GM21619 (cell line): ENCODE data around the gene DMRTB1.

Source experiments
- ATAC-seq: cut with Tn5 transposase; IDR thresholded peaks from one replicate; pipeline ENCODE4 v1.9.1; 2021; ENCODE audit not compliant: unreplicated experiment

Gene DMRTB1

DNA sequence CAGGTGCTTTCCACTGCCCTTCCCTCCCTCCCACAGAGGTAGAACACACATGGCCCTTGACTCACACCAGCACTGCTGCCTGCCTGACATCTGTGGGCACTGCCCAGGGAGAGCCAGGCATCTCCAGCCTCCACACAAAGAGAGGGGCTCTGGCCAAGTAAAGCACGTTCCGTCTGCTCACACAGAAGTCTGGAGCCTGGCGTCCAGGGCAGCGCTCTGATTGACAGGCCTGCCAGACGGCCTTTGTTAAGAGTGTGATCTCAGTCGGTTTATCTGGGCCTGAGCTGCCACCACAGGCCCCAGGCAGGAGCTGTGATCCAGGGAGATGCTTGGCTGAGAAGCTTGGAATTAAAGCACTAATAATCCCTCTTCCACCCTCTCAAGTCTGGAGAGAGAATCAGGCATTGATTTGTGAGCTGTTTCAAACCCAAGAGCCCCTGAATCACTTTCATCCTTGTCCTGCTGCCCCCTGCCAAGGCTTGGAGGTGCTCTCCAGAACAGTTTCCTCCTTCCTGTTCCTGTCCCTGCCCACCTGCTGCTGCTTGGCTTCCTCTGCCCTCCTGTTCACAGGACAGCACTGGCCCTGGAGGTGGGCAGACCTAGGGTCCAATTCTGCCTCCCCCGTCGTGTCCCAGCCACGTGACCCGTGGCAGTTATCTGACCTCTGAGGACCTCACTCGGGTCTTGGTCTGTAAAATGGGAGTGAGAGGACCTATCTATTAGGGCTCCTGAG lies 3.7 kb downstream of the DMRTB1 start:
- ATAC-seq = no peak

DNA sequence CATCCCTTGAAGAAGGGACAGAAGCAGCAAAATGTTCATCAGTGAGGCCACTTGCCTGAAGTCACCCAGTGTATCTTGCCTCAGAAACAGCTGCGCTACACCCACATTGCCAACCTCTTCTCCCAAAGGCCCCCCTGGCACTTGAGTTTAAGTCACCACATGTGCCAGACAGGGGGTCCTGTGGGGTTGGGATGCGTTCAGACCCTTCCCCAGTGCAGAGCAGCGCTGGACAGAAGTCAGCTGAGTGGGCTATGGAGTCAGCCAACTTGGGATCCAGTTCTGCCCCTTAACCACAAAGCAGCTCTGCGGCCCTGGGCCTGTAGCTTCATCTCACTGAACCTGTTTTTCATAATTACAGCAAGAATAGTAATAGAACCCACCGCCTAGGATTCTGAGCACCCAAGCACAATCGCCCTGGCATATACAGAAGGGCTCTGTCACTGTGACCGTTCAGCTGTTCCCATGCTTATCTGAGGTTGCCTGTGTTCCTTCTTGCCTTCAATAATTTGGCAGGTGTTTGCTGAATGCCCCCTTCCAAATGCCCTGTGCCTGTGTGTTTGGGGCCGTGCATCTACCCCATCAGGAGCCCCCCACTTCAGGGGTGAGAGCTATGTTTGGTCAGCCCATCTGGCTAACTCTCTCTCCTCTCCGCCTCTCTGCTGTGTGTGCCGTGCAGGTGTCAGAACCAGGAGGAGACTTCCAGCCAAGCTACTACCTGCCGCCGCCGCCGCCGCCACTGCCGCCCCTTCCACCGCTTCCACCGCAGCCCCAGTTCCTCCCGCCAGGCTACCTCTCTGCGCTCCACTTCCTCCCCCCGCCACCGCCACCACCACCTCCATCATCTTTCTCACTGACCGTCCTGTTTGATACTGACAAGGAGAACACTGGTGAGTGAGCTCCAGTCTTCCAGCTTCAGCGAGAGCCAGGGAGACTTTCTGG lies 5.0 kb downstream of the DMRTB1 start:
- no peak for ATAC-seq

- ATAC-seq = no peak
These were observed 6.1 kb downstream of the DMRTB1 start for GRCh38 chr1:53465023-53465957.

DNA sequence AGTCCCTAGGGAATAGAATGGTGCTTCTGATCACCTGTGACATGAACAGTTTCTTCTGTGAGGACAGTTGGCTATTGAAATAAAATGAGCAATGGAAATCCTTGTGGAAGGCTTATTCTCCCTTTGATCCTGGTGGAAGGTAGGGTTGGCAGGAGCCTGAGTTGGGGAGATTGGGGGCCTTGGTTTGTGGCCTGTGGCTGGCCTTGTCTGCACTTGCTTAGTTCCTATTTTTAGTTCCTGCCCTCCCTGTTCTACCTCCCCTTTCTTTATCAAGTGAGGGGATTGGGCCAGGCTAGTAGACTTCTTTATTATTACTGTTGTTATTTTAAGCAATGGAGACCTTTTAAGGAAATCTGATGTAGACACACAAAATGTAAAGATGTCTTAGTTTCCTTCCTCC lies 8.2 kb downstream of the DMRTB1 start:
- ATAC-seq = no peak

DNA sequence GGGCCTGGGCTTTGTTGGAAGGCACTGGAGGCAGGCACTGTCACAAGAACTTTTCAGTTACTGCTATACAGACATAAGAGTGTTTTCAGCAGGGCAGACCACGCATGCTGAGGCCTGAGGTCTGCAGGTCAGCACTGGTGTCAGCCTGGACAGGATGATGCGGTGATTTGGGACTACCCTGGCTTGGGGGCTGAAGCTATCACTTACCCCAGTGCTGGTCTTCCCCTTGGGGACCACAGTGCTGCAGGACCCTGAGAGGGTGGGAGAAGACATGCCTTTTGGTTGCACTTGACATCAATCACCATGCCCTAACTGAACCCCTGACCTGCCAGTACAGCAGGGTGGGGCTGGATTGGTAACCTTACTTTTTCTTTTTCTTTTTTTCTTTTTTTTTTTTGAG lies 9.2 kb downstream of the DMRTB1 start:
- no peak for ATAC-seq

DNA sequence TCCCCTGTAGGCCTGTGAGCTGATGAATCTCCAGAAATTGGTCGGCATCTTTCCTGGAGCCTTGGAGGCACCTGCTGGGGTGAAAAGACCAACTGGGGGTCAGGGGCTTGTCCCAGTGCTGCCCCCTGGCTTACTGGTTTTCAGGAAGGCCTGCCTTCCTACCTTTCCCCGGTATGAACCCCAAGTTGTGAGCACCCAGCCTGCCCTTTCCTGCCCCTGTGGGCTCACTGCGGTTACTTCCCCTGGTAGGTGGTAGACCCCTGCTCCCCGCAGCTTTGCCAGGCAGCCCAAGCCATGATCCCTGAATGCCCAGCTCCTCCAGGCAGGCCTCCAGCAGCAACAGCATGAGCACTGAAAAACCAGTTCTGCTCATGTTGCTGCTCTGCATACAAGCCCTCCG lies 10.2 kb downstream of the DMRTB1 start:
- no peak for ATAC-seq

GRCh38 chr1:53470155-53470554 lies 11.0 kb downstream of the DMRTB1 start:
- no peak for ATAC-seq

GRCh38 chr1:53470584-53470983 lies 11.4 kb downstream of the DMRTB1 start:
- no peak for ATAC-seq

GRCh38 chr1:53471000-53471399 lies 11.8 kb downstream of the DMRTB1 start:
- no peak for ATAC-seq

- ATAC-seq = no peak
These were observed 14.3 kb downstream of the DMRTB1 start for GRCh38 chr1:53473463-53473862.

DNA sequence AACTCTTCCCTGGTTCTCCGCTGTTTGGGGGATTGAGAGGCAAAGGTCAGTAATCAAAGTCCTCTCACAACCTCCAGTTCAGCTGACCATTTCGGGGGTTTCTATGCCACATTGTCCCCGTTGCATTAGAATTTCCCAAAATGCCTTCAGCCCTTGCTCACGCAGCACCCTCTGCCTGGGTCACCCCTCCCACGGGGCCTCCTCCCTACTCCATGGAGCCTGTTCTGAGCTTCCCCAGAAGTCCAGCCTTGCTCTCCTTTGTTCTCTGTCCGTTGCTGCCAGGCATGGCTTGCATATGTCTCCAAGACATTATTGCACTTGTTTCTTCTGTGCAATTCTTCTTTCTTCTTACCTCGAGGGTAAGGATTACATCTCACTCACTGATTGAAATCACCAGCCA lies 16.5 kb downstream of the DMRTB1 start:
- ATAC-seq = no peak

- no peak for ATAC-seq
These were observed 17.4 kb downstream of the DMRTB1 start for GRCh38 chr1:53476579-53476978.

DNA sequence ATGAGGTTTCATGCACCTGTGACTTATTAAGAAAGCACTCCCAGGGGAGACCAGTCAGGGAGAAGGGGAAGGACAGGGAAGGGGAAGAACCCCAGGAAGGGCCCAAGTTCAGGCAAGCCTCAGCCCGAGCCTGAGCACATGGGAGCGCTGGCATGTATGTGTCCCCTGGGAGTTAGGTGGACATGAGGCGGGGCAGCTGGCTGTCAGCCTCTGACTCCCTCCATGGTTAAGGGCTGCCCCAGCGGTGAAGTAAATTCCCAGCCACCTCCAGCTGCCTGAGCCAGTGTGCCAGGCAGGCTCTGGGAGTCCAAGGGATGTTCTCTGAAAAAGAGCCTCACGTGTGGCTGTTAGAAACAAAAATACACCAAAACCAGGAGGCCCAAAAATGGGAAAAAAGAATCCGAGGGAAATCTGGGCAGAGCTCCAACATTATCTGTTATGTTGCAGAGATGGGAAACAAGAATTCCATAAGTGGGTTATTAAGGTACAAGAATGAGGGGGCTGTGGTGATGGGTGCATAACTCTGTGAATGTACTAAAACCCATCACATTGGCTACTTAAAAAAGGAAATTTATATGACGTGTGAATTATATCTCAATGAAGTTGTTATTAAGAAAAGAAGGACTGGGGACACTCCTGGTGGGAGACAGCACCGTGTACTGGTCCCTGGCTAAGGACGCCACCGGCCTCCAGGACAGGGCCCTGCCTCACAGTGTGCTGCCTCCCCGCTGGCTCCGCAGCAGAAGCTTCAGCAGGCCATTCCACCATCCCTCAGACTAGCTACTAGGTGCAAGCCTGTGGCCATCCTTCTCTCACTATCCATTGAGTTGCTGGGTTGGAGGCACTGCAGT lies 18.7 kb downstream of the DMRTB1 start:
- ATAC-seq = no peak

DNA sequence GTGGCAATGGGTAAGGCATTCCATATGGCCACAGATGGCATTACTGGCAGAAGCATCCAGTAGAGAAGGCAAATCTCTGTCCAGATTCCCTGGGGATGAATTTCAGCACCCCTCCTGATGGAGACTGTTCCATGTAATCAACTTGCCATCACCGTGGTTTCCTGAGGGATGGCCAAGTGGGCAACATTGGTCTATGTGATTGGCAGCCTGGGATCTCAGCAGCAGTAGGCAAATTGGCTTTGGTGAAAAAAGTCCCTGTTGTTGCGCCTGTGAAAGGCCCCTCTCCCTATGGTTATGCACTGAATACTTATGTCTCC lies 19.3 kb downstream of the DMRTB1 start:
- no peak for ATAC-seq

- ATAC-seq = no peak
These were observed 21.5 kb downstream of the DMRTB1 start for GRCh38 chr1:53480678-53481077.

DNA sequence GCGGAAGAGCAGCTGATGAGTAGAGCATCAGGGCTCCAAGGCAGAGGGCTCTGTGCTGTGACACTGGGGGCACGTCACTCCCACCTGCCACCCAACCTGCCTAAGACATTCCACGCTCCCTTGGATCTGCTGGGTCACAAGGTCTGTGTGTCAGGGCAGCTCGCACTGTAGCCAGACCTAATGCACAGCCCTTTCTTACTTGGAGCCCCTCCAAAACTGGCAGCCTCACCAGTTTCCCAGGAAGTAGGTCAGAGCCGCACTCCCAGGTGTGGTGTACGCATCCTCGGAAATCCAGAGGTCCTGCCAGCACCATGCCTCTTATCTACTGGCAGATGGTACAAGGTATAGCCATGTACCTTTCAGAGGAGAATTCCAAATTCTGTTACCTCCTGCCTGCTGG lies 22.3 kb downstream of the DMRTB1 start:
- no peak for ATAC-seq

DNA sequence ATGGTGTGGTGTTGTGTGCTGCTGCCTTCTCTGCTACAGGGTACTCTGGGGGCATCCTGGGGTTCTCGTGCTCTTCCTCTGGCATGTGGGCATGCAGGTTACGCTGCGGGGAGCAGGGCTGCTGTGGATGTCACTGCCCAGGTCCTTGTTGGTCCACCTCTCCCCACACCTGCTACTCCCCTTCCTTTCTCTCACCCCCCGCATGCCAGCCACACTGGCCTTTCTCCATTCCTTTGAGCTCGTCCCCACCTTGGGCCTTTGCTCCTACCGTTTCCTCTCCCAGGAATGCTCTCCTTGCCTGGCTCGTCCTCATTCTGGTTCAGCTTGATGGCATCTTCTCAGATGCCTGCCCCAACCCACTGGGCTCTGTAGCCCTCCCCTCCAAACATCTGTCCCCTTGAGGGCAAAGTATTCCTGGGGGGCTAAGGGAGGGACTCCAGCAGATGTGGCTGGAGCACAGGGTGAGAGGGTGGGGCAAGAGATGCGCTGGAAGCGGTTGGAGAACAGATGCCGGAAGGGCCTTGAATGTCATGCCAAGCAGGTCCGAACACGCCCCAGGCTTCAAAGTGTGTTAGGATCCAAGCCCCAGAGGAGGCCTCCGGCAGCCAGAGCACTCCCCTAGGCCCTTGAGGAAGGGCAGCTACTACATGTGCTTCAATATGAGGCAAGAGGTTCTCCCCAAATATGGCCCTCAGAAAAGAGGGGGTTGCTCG lies 23.4 kb downstream of the DMRTB1 start:
- ATAC-seq = no peak

DNA sequence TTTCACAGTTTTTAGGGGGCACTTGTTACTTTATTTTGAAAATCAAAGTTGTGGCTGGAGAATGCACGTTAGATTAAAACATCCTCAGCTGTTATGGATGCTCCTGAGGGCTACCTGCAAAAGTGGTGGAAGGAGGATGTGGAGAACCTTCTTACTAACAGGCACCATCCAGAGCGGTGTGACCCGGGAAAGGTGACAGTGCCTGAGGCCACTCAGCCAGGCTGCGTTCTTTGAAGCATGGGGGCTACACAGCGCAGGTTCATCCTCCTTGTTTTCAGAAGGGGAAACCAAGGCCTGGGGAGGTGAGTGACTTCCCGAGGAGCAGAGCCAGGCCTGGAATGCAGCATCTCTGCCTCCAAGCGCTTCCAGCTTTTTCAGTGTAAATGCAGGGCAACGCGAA lies 24.0 kb downstream of the DMRTB1 start:
- no peak for ATAC-seq

GRCh38 chr1:53483656-53484055 lies 24.5 kb downstream of the DMRTB1 start:
- no peak for ATAC-seq
